ENCODE results near the gene SLC6A4. TPM values are rescaled to one million over a fixed set of nuclear protein-coding genes. Genes with fewer than 3 reads are reported as not detected.

SLC6A4 gene
- total and polyA plus RNA-seq, 10 donors = under 0.01 to 0.34 (median 0.15) TPM; not detected in 3

GRCh38 chr17:30173649-30174048, 61.8 kb downstream of the SLC6A4 start:
- Histone ChIP-seq H3K4me1 (no peaks in the 10 kb centered on the region), H3K27ac (no peak overlapping the region), H3K27me3 (replicated peaks in 1 of 7) (no peaks in the 10 kb centered on the region), H3K4me3 (no peak overlapping the region), H3K36me3 (peaks cover 2 to 77% (median 21%) of the 10 kb centered on the region in 6 donors), H3K9me3 (no peaks in the 10 kb centered on the region)
- TF ChIP-seq POLR2A (IDR thresholded peaks at IDR 0.05) (no peak), CTCF (IDR thresholded peaks at IDR 0.05 in 8 of 11, conservative IDR thresholded peaks at IDR 0.05 in 3 of 11) (no peak), POLR2AphosphoS5 (IDR thresholded peaks at IDR 0.05) (no peak)
- no peak for DNase-seq
- WGBS, 5 donors = 53 to 80% (median 64%) methylated on average over 2 of the region's 2 CpGs
- intact Hi-C loops (cut with DNase I; ENCODE audit: low total_unique reads) = no loop called here

- no peak overlapping the region for H3K27ac ChIP-seq
- H3K4me1 ChIP-seq = no peaks in the 10 kb centered on the region
- DNase-seq = no peak
- intact Hi-C loops (cut with DNase I; ENCODE audit: low total_unique reads) = no loop called here
- no peaks in the 10 kb centered on the region for H3K9me3 ChIP-seq
- TF ChIP-seq POLR2A (IDR thresholded peaks at IDR 0.05) = no peak
- TF ChIP-seq POLR2AphosphoS5 (IDR thresholded peaks at IDR 0.05) = no peak
- no peak for TF ChIP-seq CTCF (IDR thresholded peaks at IDR 0.05 in 8 of 11, conservative IDR thresholded peaks at IDR 0.05 in 3 of 11)
- WGBS, 5 donors = 94 to 100% (median 97%) methylated on average over 1 of the region's 1 CpG
- peaks cover 2 to 70% (median 19%) of the 10 kb centered on the region in 6 donors for H3K36me3 ChIP-seq
- H3K4me3 ChIP-seq = no peak overlapping the region
- no peaks in the 10 kb centered on the region for H3K27me3 ChIP-seq (replicated peaks in 1 of 7)
These were observed 62.9 kb downstream of the SLC6A4 start for GRCh38 chr17:30172560-30172959.

GRCh38 chr17:30170415-30170987, 65.0 kb downstream of the SLC6A4 start:
- Histone ChIP-seq H3K27ac (no peak overlapping the region), H3K27me3 (replicated peaks in 1 of 7) (no peaks in the 10 kb centered on the region), H3K9me3 (no peaks in the 10 kb centered on the region), H3K4me1 (peaks cover 0 to 12% (median 0%) of the 10 kb centered on the region in 6 donors), H3K36me3 (peaks cover 2 to 61% (median 15%) of the 10 kb centered on the region in 6 donors), H3K4me3 (no peak overlapping the region)
- intact Hi-C loops (cut with DNase I; ENCODE audit: low total_unique reads) = no loop called here
- TF ChIP-seq CTCF (IDR thresholded peaks at IDR 0.05 in 8 of 11, conservative IDR thresholded peaks at IDR 0.05 in 3 of 11) (no peak), POLR2A (IDR thresholded peaks at IDR 0.05) (no peak), POLR2AphosphoS5 (IDR thresholded peaks at IDR 0.05) (no peak)
- DNase-seq = no peak

GRCh38 chr17:30165960-30166359, 69.5 kb downstream of the SLC6A4 start:
- no peak for DNase-seq
- H3K9me3 ChIP-seq = no peaks in the 10 kb centered on the region
- H3K27ac ChIP-seq = no peak overlapping the region
- no peak for TF ChIP-seq POLR2A (IDR thresholded peaks at IDR 0.05)
- TF ChIP-seq POLR2AphosphoS5 (IDR thresholded peaks at IDR 0.05) = no peak
- no peak for TF ChIP-seq CTCF (IDR thresholded peaks at IDR 0.05 in 8 of 11, conservative IDR thresholded peaks at IDR 0.05 in 3 of 11)
- H3K27me3 ChIP-seq (replicated peaks in 1 of 7) = no peaks in the 10 kb centered on the region
- intact Hi-C loops (cut with DNase I; ENCODE audit: low total_unique reads) = no loop called here
- H3K36me3 ChIP-seq = peaks cover 0 to 58% (median 8%) of the 10 kb centered on the region in 6 donors
- peaks cover 0 to 20% (median 0%) of the 10 kb centered on the region in 6 donors for H3K4me1 ChIP-seq
- no peak overlapping the region for H3K4me3 ChIP-seq
- 35 to 62% (median 55%) methylated on average over 1 of the region's 1 CpG for WGBS, 5 donors

Measured in spleen (tissue), 11 donors.